NCI-H748 treated with DMSO at 0.1 percent for 48 hours (cell line): Measurements from ENCODE around the gene NRXN3.

Experiments
- DNase-seq: peaks from one replicate; lab custom pipeline; 2025; lab: John Stamatoyannopoulos, UW

Gene NRXN3

GRCh38 chr14:79284621-79285020 lies 1114.4 kb downstream of the NRXN3 start:
- no peak for DNase-seq

- DNase-seq, result no peak
These were observed 1115.1 kb downstream of the NRXN3 start for GRCh38 chr14:79285263-79285662.

- no peak for DNase-seq
These were observed 1117.8 kb downstream of the NRXN3 start for GRCh38 chr14:79287976-79288375.

GRCh38 chr14:79293482-79294177 lies 1123.5 kb downstream of the NRXN3 start:
- DNase-seq, result no peak

GRCh38 chr14:79294499-79294898 lies 1124.3 kb downstream of the NRXN3 start:
- no peak for DNase-seq

- DNase-seq, result no peak
These were observed 1125.2 kb downstream of the NRXN3 start for GRCh38 chr14:79295385-79295784.

- no peak for DNase-seq
These were observed 1128.2 kb downstream of the NRXN3 start for GRCh38 chr14:79298373-79298772.

- no peak for DNase-seq
These were observed 1129.0 kb downstream of the NRXN3 start for GRCh38 chr14:79299162-79299561.

GRCh38 chr14:79304279-79304678 lies 1134.1 kb downstream of the NRXN3 start:
- DNase-seq, result no peak

- no peak for DNase-seq
These were observed 1136.4 kb downstream of the NRXN3 start for GRCh38 chr14:79306546-79306945.

- DNase-seq, result no peak
These were observed 1148.2 kb downstream of the NRXN3 start for GRCh38 chr14:79318371-79318770.

GRCh38 chr14:79320561-79320960 lies 1150.4 kb downstream of the NRXN3 start:
- DNase-seq, result no peak

- no peak for DNase-seq
These were observed 1150.9 kb downstream of the NRXN3 start for GRCh38 chr14:79321070-79321469.

- DNase-seq, result no peak
These were observed 1154.9 kb downstream of the NRXN3 start for GRCh38 chr14:79325071-79325470.

GRCh38 chr14:79325557-79325956 lies 1155.4 kb downstream of the NRXN3 start:
- DNase-seq, result no peak

- DNase-seq, result no peak
These were observed 1158.7 kb downstream of the NRXN3 start for GRCh38 chr14:79328863-79329262.

GRCh38 chr14:79331830-79332229 lies 1161.7 kb downstream of the NRXN3 start:
- DNase-seq, result no peak

GRCh38 chr14:79332504-79333197 lies 1162.5 kb downstream of the NRXN3 start:
- no peak for DNase-seq

- DNase-seq, result no peak
These were observed 1163.0 kb downstream of the NRXN3 start for GRCh38 chr14:79333198-79333546.

GRCh38 chr14:79334272-79334671 lies 1164.1 kb downstream of the NRXN3 start:
- no peak for DNase-seq

GRCh38 chr14:79337761-79338160 lies 1167.6 kb downstream of the NRXN3 start:
- no peak for DNase-seq

GRCh38 chr14:79342942-79343341 lies 1172.8 kb downstream of the NRXN3 start:
- DNase-seq, result no peak

GRCh38 chr14:79351011-79351410 lies 1180.8 kb downstream of the NRXN3 start:
- DNase-seq, result no peak

- no peak for DNase-seq
These were observed 1182.0 kb downstream of the NRXN3 start for GRCh38 chr14:79352076-79352630.
